ENCODE results near the gene BRK1.
A peak's percentile ranks its signal among the peaks of the same experiment; 100 is the strongest.
"Not testable (repeated sequence)": the region's sequence is repeated elsewhere in the genome, so short reads cannot be mapped to it uniquely, and the experiment has no call there.

Gene BRK1

GRCh38 chr3:10115326-10116137 lies at the start of gene BRK1:
TSS of gene BRK1 (plus strand) at chr3:10115675. CDS start at chr3:10115702, 27 bp downstream.
- DNase-seq = peak; percentile 95 to 96

- DNase-seq = not testable (repeated sequence)
Measured at GRCh38 chr3:10070077-10070476, 45.4 kb upstream of the BRK1 start.

- DNase-seq = no peak
Measured at GRCh38 chr3:10074666-10075065, 40.8 kb upstream of the BRK1 start.

- DNase-seq = no peak
Measured at GRCh38 chr3:10081871-10082270, 33.6 kb upstream of the BRK1 start.

GRCh38 chr3:10085738-10086137 lies 29.7 kb upstream of the BRK1 start:
- no peak for DNase-seq

GRCh38 chr3:10088256-10088655 lies 27.2 kb upstream of the BRK1 start:
- DNase-seq = no peak

- no peak for DNase-seq
Measured at GRCh38 chr3:10090179-10090578, 25.3 kb upstream of the BRK1 start.

- DNase-seq = not testable (repeated sequence)
Measured at GRCh38 chr3:10090774-10091173, 24.7 kb upstream of the BRK1 start.

GRCh38 chr3:10091387-10091786 lies 24.1 kb upstream of the BRK1 start:
- DNase-seq = not testable (repeated sequence)

- no peak for DNase-seq
Measured at GRCh38 chr3:10093678-10094077, 21.8 kb upstream of the BRK1 start.

- DNase-seq = no peak
Measured at GRCh38 chr3:10099041-10099440, 16.4 kb upstream of the BRK1 start.

- DNase-seq = no peak
Measured at GRCh38 chr3:10106919-10107318, 8.6 kb upstream of the BRK1 start.

GRCh38 chr3:10108091-10108490 lies 7.4 kb upstream of the BRK1 start, which contains the start of gene FANCD2OS:
TSS of gene FANCD2OS (minus strand) at chr3:10108255. CDS start at chr3:10104774, 3,481 bp downstream.
- DNase-seq = no peak

GRCh38 chr3:10116138-10116460 lies 624 bp downstream of the BRK1 start:
- peak; percentile 11 to 27 for DNase-seq

- DNase-seq = no peak
Measured at GRCh38 chr3:10116928-10117327, 1.5 kb downstream of the BRK1 start.

- DNase-seq = no peak
Measured at GRCh38 chr3:10119376-10119775, 3.9 kb downstream of the BRK1 start.

GRCh38 chr3:10121064-10121463 lies 5.6 kb downstream of the BRK1 start:
- no peak for DNase-seq

- no peak for DNase-seq
Measured at GRCh38 chr3:10122724-10123123, 7.2 kb downstream of the BRK1 start.

- DNase-seq = not testable (repeated sequence)
Measured at GRCh38 chr3:10135872-10136271, 20.4 kb downstream of the BRK1 start.

GRCh38 chr3:10136426-10137005 lies 21.0 kb downstream of the BRK1 start:
- no peak for DNase-seq

GRCh38 chr3:10137178-10137577 lies 21.7 kb downstream of the BRK1 start:
- DNase-seq = no peak

GRCh38 chr3:10140996-10141546 lies 25.6 kb downstream of the BRK1 start:
- DNase-seq = no peak

- peak in 1 of 2 donors; percentile 20 for DNase-seq
Measured at GRCh38 chr3:10142707-10143560, 27.5 kb downstream of the BRK1 start.

Data from CD4-positive, alpha-beta T cell treated with Interleukin-4 for 1 hour (primary cell).